ENCODE results near the gene CBX5. TPM values are rescaled to one million over a fixed set of nuclear protein-coding genes. Genes with fewer than 3 reads are reported as not detected.
A peak's percentile ranks its signal among the peaks of the same experiment; 100 is the strongest.
"Not testable (repeated sequence)": the region's sequence is repeated elsewhere in the genome, so short reads cannot be mapped to it uniquely, and the experiment has no call there.

CBX5 gene
- 52.3 TPM for total RNA-seq
- long read RNA-seq, full-length matches to known transcripts = 7 of 16 reads
- long read RNA-seq, partial matches to known transcripts = 0 of 16 reads
- long read RNA-seq, other reads (novel, unspliced or antisense) = 9 of 16 reads

GRCh38 chr12:54279632-54280467 lies at the start of gene CBX5:
CBX5 (minus strand) TSS chr12:54280122; CDS start chr12:54257650, 22,472 bp downstream.
- ATAC-seq = peak; percentile 90
- Histone ChIP-seq H3K9me3 (no peaks in the 10 kb centered on the region), H3K4me3 (peak within 1 kb of the TSS; percentile 95), H3K36me3 (peaks cover 33% of the 10 kb centered on the region), H3K27me3 (no peaks in the 10 kb centered on the region), H3K27ac (peak within 1 kb of the TSS; percentile 98), H3K4me1 (peaks cover 50% of the 10 kb centered on the region)
- no peak for TF ChIP-seq CTCF (IDR thresholded peaks at IDR 0.05)
- intact Hi-C loops (cut with DNase I) = no loop called here
- peak; percentile 99 for DNase-seq

GRCh38 chr12:54328595-54329337 lies 48.8 kb upstream of the CBX5 start:
- no peak overlapping the region for H3K4me3 ChIP-seq
- no peak for TF ChIP-seq CTCF (IDR thresholded peaks at IDR 0.05)
- DNase-seq (no peak), ATAC-seq (no peak)
- no peaks in the 10 kb centered on the region for H3K27me3 ChIP-seq
- H3K4me1 ChIP-seq = peaks cover 45% of the 10 kb centered on the region
- intact Hi-C loops (cut with DNase I) = no loop called here
- H3K27ac ChIP-seq = peak overlapping the region; percentile 47
- no peaks in the 10 kb centered on the region for H3K9me3 ChIP-seq
- H3K36me3 ChIP-seq = no peaks in the 10 kb centered on the region

GRCh38 chr12:54325442-54326109 lies 45.7 kb upstream of the CBX5 start:
- DNase-seq; intact Hi-C loops (cut with DNase I); H3K9me3 ChIP-seq; H3K36me3 ChIP-seq; ATAC-seq; H3K27me3 ChIP-seq: not testable (repeated sequence)
- H3K27ac ChIP-seq = peak overlapping the region; percentile 93
- peaks cover 28% of the 10 kb centered on the region for H3K4me1 ChIP-seq
- H3K4me3 ChIP-seq = peak overlapping the region; percentile 93

GRCh38 chr12:54324617-54325441 lies 44.9 kb upstream of the CBX5 start, which contains the start of gene COPZ1:
COPZ1 (plus strand) TSS chr12:54325131; CDS start chr12:54325164, 33 bp downstream.
- H3K27me3 ChIP-seq = no peaks in the 10 kb centered on the region
- intact Hi-C loops (cut with DNase I) = no loop called here
- TF ChIP-seq CTCF (IDR thresholded peaks at IDR 0.05) = peak; percentile 76
- DNase-seq (peak; percentile 95), ATAC-seq (peak; percentile 98)
- no peaks in the 10 kb centered on the region for H3K9me3 ChIP-seq
- no peaks in the 10 kb centered on the region for H3K36me3 ChIP-seq
- H3K4me1 ChIP-seq = peaks cover 27% of the 10 kb centered on the region
- peak within 1 kb of the TSS; percentile 93 for H3K27ac ChIP-seq
- H3K4me3 ChIP-seq = peak within 1 kb of the TSS; percentile 93

GRCh38 chr12:54321363-54321762 lies 41.4 kb upstream of the CBX5 start:
- no peaks in the 10 kb centered on the region for H3K9me3 ChIP-seq
- no peak for TF ChIP-seq CTCF (IDR thresholded peaks at IDR 0.05)
- H3K4me3 ChIP-seq = no peak overlapping the region
- peaks cover 8% of the 10 kb centered on the region for H3K4me1 ChIP-seq
- no peaks in the 10 kb centered on the region for H3K36me3 ChIP-seq
- H3K27ac ChIP-seq = no peak overlapping the region
- intact Hi-C loops (cut with DNase I) = no loop called here
- no peak for ATAC-seq
- no peak for DNase-seq
- H3K27me3 ChIP-seq = no peaks in the 10 kb centered on the region

GRCh38 chr12:54312309-54312708 lies 32.4 kb upstream of the CBX5 start:
- H3K9me3 ChIP-seq; DNase-seq; H3K4me1 ChIP-seq; H3K27me3 ChIP-seq; ATAC-seq; H3K4me3 ChIP-seq; H3K36me3 ChIP-seq; H3K27ac ChIP-seq; intact Hi-C loops (cut with DNase I): not testable (repeated sequence)
